Skeletal muscle tissue (tissue), 4 donors: Measurements from ENCODE around the gene FGFR3. TPM values are rescaled to one million over a fixed set of nuclear protein-coding genes. Genes with fewer than 3 reads are reported as not detected.

Experiments used
- H3K27ac ChIP-seq: one replicate; pipeline ENCODE4 v1.7.0; 2013; ENCODE audit warnings: mild to moderate bottlenecking, low read depth, low read length, inconsistent platforms
- H3K27me3 ChIP-seq, 3 donors: one replicate each; pipeline ENCODE4 v1.7.0; 2013; ENCODE audit warnings: low read length in 3 of 3; ENCODE audit not compliant: control insufficient read depth in 3 of 3, insufficient read depth in 3 of 3
- H3K36me3 ChIP-seq, 3 donors: one replicate each; pipeline ENCODE4 v1.7.0; 2013; ENCODE audit warnings: low read length in 3 of 3; ENCODE audit not compliant: control insufficient read depth in 3 of 3, insufficient read depth in 3 of 3
- H3K4me1 ChIP-seq, 3 donors: one replicate each; pipeline ENCODE4 v1.7.0; 2013; ENCODE audit warnings: low read length in 3 of 3, mild to moderate bottlenecking in 3 of 3; ENCODE audit not compliant: control insufficient read depth in 3 of 3, insufficient read depth in 3 of 3
- H3K4me3 ChIP-seq, 3 donors: one replicate each; pipeline ENCODE4 v1.7.0; 2013; ENCODE audit warnings: low read length in 3 of 3
- H3K9ac ChIP-seq, 3 donors: one replicate each; pipeline ENCODE4 v1.7.0; 2013; ENCODE audit warnings: low read length in 3 of 3, mild to moderate bottlenecking in 3 of 3, moderate library complexity in 2 of 3, low read depth in 1 of 3
- H3K9me3 ChIP-seq, 3 donors: one replicate each; pipeline ENCODE4 v1.7.0; 2013; ENCODE audit warnings: low read length in 3 of 3; ENCODE audit not compliant: control insufficient read depth in 3 of 3
- total RNA-seq: library from RNA; depleted of rRNA; stranded (reverse); fragments of >200 nt; gene quantifications from one replicate; pipeline ENCODE4 v1.2.3, GENCODE V29; 2014
- donor health status: Osteomylitis.

Gene FGFR3
- total RNA-seq, result 0.52 TPM

DNA sequence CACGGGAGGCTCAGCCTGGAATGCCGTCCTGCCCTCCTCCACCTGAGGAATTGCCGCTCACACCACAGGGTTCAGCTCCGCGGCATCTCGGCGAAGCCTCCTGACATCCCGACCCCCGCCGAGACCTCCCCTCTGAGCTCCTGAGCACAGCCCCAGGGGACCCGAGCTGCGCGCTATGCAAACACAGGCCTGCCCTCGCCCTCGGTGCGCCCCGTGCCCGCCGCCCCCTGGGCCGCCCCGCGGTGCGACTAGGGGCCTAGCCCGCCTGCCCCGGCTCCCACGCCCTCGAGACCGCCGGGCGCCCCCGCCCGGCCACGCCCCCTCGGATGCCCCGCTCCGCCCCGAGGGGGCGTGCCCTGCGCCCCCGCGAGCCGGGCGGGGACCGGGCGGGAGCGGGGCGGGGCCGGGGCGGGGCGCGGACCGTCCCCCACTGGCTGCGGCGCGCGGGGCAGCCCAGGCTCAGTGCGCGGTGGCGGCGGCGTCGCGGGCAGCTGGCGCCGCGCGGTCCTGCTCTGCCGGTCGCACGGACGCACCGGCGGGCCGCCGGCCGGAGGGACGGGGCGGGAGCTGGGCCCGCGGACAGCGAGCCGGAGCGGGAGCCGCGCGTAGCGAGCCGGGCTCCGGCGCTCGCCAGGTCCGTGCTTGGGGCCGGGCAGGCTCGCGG, at the start of gene FGFR3:
TSS of gene FGFR3 (plus strand) at position 462 of the 664 bp plus-strand sequence. CDS start 642 bp downstream, outside the sequence.
- Histone ChIP-seq H3K4me3 (peak within 1 kb of the TSS in 2 of 3 donors; percentile 35 to 46), H3K27me3 (peaks cover 34 to 44% (median 39%) of the 10 kb centered on the region in 3 donors)

DNA sequence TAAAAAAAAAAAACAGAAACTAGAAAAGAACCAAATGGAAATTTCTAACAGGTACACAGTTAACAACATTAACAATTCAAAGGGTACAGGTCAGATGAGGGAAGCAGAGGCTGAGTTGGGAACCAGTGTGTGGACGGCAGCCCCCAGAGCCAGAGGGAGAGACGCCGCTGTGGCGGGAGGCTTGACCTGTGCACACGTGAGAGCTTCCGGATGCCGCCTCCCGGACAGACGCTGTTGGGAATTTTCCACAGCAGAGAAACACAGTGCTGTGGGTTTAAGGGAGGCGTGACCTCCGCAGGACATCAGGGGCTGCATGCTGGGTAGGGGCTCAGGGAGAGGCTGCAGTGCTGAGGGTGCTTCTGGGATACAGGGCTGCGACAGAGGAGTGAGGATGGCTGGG, 49.5 kb upstream of the FGFR3 start:
- no peak overlapping the region for H3K27ac ChIP-seq
- no peaks in the 10 kb centered on the region for H3K9me3 ChIP-seq
- H3K9ac ChIP-seq, result no peak overlapping the region
- H3K27me3 ChIP-seq, result peaks cover 0 to 4% (median 4%) of the 10 kb centered on the region in 3 donors
- H3K4me1 ChIP-seq, result peaks cover 0 to 4% (median 0%) of the 10 kb centered on the region in 3 donors
- no peak overlapping the region for H3K4me3 ChIP-seq
- peaks cover 4 to 18% (median 15%) of the 10 kb centered on the region in 3 donors for H3K36me3 ChIP-seq

More for the DNA sequence above, at the start of gene FGFR3:
- Histone ChIP-seq H3K27ac (no peak within 1 kb of the TSS), H3K36me3 (no peaks in the 10 kb centered on the region), H3K4me1 (peaks cover 7 to 11% (median 9%) of the 10 kb centered on the region in 3 donors), H3K9me3 (no peaks in the 10 kb centered on the region), H3K9ac (no peak within 1 kb of the TSS)

GRCh38 chr4:1743975-1744374, 49.1 kb upstream of the FGFR3 start:
- H3K4me1 ChIP-seq, result peaks cover 0 to 4% (median 0%) of the 10 kb centered on the region in 3 donors
- H3K9ac ChIP-seq, result no peak overlapping the region
- peaks cover 0 to 4% (median 4%) of the 10 kb centered on the region in 3 donors for H3K27me3 ChIP-seq
- H3K4me3 ChIP-seq, result no peak overlapping the region
- H3K36me3 ChIP-seq, result peaks cover 4 to 18% (median 15%) of the 10 kb centered on the region in 3 donors
- H3K9me3 ChIP-seq, result no peaks in the 10 kb centered on the region
- no peak overlapping the region for H3K27ac ChIP-seq

GRCh38 chr4:1744552-1744951, 48.5 kb upstream of the FGFR3 start:
- no peak overlapping the region for H3K4me3 ChIP-seq
- H3K9ac ChIP-seq, result no peak overlapping the region
- peaks cover 0 to 4% (median 0%) of the 10 kb centered on the region in 3 donors for H3K4me1 ChIP-seq
- H3K27me3 ChIP-seq, result peaks cover 0 to 4% (median 4%) of the 10 kb centered on the region in 3 donors
- peaks cover 4 to 16% (median 11%) of the 10 kb centered on the region in 3 donors for H3K36me3 ChIP-seq
- no peak overlapping the region for H3K27ac ChIP-seq
- no peaks in the 10 kb centered on the region for H3K9me3 ChIP-seq

DNA sequence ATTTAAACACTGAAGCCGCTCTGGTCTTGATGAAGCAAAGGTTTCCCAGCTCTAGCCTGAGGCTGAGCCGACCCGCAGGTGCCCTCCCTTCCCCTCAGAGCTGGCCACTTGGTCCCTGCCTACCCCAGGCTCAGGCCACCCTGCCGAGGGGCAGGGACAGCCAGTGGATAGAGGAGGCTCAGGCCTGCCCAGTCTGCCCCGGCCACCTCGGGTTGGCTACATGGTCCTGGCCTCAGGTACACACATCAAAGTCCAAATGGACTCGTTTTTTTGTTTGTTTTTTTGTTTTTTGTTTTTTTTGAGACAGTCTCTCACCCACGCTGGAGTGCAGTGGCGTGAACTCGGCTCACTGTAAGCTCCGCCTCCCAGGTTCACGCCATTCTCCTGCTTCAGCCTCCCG, 47.9 kb upstream of the FGFR3 start:
- Histone ChIP-seq H3K27ac (no peak overlapping the region), H3K9ac (no peak overlapping the region), H3K4me3 (no peak overlapping the region), H3K27me3 (peaks cover 0 to 4% (median 4%) of the 10 kb centered on the region in 3 donors), H3K4me1 (peaks cover 0 to 4% (median 0%) of the 10 kb centered on the region in 3 donors), H3K9me3 (no peaks in the 10 kb centered on the region), H3K36me3 (peaks cover 4 to 15% (median 11%) of the 10 kb centered on the region in 3 donors)

DNA sequence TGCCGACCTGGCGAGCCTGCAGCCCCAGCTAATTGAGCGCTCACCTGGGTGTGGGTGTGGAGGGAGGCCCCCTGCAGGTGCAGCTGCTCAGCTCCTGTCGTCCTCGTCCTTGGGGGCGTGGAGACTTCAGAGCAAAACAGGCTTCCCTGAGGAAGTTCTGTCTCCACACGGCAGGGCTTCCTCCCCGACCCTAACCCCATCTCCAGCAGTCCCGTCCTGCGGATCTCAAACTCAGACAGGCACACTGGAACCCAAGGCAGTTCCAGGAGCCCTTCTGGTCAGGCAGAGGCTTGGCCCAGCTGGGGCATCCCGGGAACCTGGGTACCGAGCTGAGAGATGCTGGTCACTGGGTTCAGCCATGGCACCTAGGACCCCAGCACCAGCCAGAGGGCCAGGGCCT, 47.4 kb upstream of the FGFR3 start:
- Histone ChIP-seq H3K4me3 (no peak overlapping the region), H3K9me3 (no peaks in the 10 kb centered on the region), H3K27ac (no peak overlapping the region), H3K9ac (no peak overlapping the region), H3K27me3 (peaks cover 0 to 7% (median 4%) of the 10 kb centered on the region in 3 donors), H3K36me3 (peaks cover 4 to 13% (median 10%) of the 10 kb centered on the region in 3 donors), H3K4me1 (peaks cover 0 to 4% (median 0%) of the 10 kb centered on the region in 3 donors)

GRCh38 chr4:1746265-1746691, 46.8 kb upstream of the FGFR3 start:
- Histone ChIP-seq H3K9me3 (no peaks in the 10 kb centered on the region), H3K36me3 (peaks cover 0 to 8% (median 4%) of the 10 kb centered on the region in 3 donors), H3K4me3 (no peak overlapping the region), H3K4me1 (peaks cover 0 to 4% (median 0%) of the 10 kb centered on the region in 3 donors), H3K27ac (no peak overlapping the region), H3K27me3 (peaks cover 0 to 10% (median 4%) of the 10 kb centered on the region in 3 donors), H3K9ac (no peak overlapping the region)

DNA sequence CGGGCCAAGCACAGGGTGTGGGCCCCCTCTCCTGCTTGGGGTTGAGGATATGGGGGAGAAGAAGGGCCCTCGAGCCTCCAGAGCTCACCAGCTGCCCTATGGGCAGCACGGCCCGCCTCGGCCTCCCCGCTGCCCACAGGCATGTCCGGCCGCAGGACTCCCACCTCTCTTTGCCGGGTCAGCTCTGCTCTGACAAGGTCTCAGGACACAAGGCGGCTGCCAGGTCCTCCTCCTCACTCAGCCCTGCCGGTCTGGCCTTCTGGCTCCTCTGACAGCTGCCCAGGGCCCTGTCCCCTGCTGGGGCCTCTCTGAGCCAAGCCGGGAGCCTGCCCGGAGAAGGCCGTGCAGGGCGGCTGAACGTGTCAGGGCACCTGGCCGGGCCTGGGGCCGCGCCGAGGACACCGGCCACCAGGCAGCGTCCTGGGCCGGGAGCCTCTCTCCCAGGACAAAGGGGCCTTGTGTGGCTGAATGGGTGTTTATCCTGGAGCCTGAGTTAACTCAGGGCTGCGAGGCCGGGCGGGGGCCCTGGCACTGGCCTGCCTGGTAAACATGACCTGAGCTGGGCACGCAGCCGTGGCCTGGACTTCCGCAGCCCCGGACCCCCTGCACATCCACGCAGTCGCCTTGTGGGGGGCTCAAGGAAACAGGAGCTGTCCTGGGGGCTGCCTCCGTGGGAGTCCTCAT, 46.0 kb upstream of the FGFR3 start:
- no peak overlapping the region for H3K9ac ChIP-seq
- H3K27ac ChIP-seq, result no peak overlapping the region
- H3K36me3 ChIP-seq, result peaks cover 0 to 7% (median 0%) of the 10 kb centered on the region in 3 donors
- H3K27me3 ChIP-seq, result peaks cover 0 to 10% (median 4%) of the 10 kb centered on the region in 3 donors
- no peaks in the 10 kb centered on the region for H3K9me3 ChIP-seq
- H3K4me1 ChIP-seq, result peaks cover 0 to 4% (median 0%) of the 10 kb centered on the region in 3 donors
- H3K4me3 ChIP-seq, result no peak overlapping the region

DNA sequence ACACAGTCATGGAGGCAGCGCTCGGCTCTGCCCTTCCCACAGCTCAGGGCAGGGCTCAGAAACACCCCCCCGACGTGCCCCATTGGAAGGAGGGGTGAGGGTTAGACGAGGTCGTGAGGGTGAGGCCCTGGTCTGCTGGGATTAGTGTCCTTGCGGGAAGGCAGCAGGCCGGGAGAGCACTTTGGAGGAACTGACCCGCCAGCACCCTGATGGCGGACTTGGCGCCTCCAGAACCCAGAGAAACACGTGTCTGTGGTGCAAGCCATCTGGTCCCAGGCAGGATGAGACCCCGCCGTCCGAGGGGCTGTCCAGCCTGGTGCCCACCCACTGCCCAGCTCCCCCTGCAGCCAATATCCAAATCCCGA, 45.5 kb upstream of the FGFR3 start:
- H3K4me3 ChIP-seq, result no peak overlapping the region
- no peak overlapping the region for H3K9ac ChIP-seq
- peaks cover 0 to 4% (median 0%) of the 10 kb centered on the region in 3 donors for H3K4me1 ChIP-seq
- H3K27ac ChIP-seq, result no peak overlapping the region
- H3K9me3 ChIP-seq, result no peaks in the 10 kb centered on the region
- H3K36me3 ChIP-seq, result peaks cover 0 to 5% (median 0%) of the 10 kb centered on the region in 3 donors
- peaks cover 0 to 13% (median 4%) of the 10 kb centered on the region in 3 donors for H3K27me3 ChIP-seq
